Breast epithelium (tissue), 3 donors: ENCODE results near the gene UGT1A8.

Source experiments
- POLR2A ChIP-seq: fragments of 450-650 bp; IDR thresholded peaks from one replicate; pipeline ENCODE4 v1.6.1; 2016; ENCODE audit warnings: antibody characterized with exemption, mild to moderate bottlenecking, moderate library complexity
- POLR2AphosphoS5 ChIP-seq, 3 donors: sonication (generic); formaldehyde crosslinking; IDR thresholded peaks; one replicate each; pipeline ENCODE4 v1.6.1; 2017; ENCODE audit warnings: antibody characterized with exemption in 3 of 3
- TF ChIP-seq, protein P1 (sequence below), 3 donors: fragments of 450-650 bp; IDR thresholded peaks; one replicate each; pipeline ENCODE4 v1.5.1; 2016 to 2017; ENCODE audit warnings: antibody characterized with exemption in 3 of 3, mild to moderate bottlenecking in 3 of 3, moderate library complexity in 3 of 3

DNA sequence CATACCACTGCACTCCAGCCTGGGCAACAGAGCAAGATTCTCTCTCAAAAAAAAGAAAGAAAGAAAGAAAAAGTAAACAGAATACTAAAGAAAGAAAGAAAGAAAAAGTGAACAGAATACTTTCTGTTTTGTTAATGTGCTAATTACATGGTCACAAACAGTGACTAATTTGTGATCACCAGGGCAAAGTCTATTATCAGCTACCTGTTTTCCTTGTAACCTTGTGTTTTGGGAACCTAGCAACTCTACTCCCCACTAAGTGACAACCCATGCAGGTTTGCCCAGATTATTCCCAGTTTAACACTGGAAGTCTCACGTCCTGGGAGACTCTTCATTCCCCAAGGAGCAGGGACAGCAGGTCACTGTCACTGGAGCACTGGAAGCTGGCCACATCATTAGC lies 37.6 kb downstream of the UGT1A8 start:
- TF ChIP-seq, protein P1, sequence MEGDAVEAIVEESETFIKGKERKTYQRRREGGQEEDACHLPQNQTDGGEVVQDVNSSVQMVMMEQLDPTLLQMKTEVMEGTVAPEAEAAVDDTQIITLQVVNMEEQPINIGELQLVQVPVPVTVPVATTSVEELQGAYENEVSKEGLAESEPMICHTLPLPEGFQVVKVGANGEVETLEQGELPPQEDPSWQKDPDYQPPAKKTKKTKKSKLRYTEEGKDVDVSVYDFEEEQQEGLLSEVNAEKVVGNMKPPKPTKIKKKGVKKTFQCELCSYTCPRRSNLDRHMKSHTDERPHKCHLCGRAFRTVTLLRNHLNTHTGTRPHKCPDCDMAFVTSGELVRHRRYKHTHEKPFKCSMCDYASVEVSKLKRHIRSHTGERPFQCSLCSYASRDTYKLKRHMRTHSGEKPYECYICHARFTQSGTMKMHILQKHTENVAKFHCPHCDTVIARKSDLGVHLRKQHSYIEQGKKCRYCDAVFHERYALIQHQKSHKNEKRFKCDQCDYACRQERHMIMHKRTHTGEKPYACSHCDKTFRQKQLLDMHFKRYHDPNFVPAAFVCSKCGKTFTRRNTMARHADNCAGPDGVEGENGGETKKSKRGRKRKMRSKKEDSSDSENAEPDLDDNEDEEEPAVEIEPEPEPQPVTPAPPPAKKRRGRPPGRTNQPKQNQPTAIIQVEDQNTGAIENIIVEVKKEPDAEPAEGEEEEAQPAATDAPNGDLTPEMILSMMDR (IDR thresholded peaks at IDR 0.05): no peak
- TF ChIP-seq POLR2A (no peak), POLR2AphosphoS5 (IDR thresholded peaks at IDR 0.05) (no peak)
